HG03060 (cell line): Measurements from ENCODE around the gene ZBTB24.

Experiments
- ATAC-seq: cut with Tn5 transposase; IDR thresholded peaks from one replicate; pipeline ENCODE4 v1.9.1; 2021; ENCODE audit warnings: low read depth, moderate number of reproducible peaks; ENCODE audit not compliant: unreplicated experiment

Gene ZBTB24

DNA sequence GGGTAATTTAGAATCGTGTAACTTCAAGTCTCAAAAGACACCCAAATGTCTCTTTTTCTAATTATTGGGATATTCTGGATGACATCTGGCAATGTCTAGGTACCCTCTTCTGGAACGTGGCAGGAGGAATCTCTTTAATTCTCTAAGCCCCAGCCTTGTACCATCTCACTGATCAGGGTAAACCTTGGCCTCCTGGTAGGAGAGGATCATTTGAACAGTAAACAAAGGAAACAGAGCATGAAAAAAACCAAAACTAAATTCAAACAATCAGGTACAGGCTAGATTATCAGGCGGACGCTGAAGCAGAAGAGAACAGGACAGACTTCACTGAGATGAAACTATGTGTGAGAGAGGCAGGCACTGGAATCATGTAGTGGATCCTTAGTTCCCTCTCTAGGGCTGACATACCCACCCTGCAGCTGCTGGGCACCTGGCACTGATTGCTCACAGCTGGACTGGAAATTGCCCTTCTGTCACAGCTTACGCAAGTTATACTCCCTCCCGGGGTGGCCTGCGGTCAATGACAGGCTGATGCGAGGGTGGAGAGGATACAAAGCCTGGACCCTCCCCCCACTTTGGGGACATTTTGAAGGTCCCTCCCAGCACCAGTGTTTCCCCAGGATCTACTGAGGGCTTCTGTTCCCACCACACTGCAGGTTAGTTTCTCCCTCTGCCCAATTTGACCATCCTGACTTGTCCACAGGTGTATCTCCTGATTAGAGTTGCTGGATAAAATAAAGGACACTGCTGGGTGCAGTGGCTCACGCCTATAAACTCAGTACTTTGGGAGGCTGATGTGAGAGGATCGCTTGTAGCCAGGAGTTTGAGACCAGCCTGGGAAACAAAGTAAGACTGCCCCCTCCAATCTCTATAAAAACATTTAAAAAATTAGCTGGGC lies 20.6 kb upstream of the ZBTB24 start:
- ATAC-seq, result no peak

DNA sequence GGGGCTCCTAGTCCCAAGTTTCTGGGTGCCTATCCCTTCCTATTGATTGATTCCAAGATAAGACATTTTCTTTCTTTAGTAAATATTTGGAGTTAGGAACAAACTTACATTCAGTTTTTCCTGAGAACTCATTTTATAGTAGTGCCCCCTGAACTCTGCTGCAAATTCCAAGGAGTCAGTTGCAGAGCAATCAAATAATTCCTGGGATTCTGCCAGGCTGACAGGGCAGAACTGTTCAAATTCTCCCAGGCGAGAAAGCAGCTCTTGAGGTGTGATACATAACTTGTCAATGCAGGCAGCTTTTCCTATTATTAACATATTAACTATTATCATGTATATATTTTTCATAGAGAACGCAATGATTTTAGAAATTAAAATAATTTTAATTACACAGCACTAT lies 15.9 kb upstream of the ZBTB24 start:
- no peak for ATAC-seq

DNA sequence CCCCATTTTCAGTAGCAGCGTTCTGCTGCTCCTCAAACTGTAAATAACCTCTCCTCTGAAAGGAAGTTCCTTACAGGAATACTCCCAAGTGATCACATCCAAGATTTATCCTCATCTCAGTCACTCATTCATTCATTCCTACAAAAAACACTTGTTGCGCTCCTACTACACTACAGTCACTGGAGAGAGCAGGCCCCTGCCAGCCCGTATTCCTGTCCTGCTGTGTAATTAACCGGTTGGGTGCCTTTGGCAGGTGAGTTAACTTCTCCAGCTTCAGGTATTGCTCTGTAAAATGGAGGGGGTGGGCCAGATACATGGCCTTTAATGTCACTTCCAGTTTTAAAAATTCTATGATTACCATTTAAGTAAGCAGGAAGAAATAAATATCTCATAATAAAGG lies 15.0 kb upstream of the ZBTB24 start:
- no peak for ATAC-seq

DNA sequence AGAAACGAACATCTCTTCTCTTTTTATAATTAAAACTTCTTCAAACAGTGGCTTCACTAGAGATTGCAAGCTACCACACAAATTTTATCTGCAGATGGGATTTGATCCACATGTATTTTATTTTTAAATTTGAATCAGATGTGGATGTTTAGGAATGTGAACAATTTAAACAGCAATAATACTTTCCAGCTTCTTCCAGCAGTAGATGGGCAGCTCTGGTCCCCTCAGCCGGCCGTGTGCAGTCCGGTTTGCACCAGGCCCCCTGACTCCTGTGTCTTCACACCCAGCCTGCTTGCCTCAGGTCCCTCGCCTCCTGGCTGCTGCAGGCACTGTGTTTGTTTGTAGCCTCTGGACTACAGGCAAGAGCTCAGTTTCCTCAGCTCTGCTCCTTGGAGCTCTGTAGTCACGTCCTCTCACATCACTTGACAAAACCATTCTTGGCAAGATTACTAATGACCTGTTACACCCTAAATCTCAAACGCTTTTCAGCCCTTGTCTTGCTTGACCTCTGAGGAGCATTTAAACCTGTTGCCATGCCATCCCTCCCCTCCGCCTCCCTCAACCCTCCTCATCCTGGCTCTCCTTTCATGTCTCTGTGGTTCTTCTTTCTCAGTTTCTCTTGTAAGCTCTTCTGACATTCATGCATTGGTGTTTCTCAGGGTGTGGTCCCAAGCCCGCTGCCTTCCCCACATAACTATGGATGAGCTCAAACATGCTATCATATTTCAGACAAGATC lies 13.2 kb upstream of the ZBTB24 start:
- ATAC-seq, result no peak

DNA sequence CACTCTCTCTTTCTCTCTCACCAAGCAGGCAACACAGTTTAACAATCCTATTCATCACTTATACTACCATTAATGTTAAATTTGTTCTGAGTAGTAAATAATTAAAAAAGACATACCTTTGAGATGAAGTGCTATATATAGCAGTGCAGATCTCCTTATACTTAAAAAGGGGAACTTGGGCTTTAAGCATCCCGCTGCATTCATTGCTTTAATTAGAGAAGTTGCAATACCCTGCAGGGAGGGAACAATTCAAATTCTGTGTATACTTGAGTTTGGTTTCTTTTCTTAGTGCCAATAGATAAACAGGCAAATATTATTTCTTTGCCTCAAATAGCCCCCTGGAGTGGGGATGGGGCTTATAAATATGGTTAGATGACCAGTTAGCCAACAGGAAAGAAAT lies 10.8 kb upstream of the ZBTB24 start:
- ATAC-seq, result no peak

DNA sequence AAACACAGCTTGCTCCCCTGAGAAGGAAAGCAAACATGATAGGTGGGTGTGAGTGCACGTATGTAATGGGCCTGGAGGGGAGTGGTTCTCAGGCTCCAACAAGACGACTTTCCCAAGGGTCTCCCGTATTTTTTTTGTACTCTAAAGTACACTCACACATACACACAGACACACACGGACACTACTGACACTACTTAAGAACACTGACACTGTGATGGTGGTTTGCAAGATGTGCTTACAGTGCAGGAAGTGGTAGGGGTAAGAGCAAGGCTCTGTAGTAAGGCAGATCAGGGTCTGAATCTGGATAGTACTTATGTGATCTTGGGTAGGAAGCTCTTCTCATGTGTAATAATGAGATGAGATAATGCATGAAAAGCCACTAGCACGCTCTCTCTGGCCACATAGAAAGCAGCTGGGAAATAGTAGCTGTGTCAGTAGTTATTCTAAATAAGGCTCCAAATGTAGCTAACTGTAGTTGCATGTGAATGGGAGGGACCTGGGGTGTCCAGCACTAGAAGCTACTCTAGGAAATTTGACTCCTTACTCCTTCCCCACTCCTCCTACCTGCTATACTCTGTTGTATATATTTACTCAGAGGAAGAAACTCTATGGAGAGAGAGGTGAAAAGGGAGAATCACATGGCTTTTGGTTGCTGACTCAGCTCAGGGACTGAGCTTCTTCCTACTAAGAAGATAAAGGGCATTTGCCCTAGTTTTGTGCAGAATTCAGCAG lies 8.4 kb upstream of the ZBTB24 start:
- ATAC-seq, result no peak

DNA sequence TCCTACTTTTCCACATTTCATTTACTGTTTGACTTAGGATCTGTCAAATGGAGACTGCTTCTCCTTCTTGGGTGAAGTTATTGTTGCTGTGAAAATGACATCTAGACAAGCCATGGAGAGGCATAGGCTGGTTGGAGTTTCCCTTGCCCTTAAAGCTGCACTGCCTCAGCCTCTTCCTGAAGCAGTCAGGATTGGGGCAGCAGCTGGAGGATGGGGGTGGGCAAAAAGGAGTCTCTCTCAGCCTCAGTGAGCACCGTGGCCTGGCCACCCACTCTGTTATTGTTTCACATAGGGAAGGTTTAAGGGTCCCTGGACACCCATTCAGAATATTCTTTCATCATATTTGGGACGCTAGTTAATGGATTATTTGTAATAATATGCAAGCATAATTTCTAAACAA lies 7.7 kb upstream of the ZBTB24 start:
- ATAC-seq, result no peak

DNA sequence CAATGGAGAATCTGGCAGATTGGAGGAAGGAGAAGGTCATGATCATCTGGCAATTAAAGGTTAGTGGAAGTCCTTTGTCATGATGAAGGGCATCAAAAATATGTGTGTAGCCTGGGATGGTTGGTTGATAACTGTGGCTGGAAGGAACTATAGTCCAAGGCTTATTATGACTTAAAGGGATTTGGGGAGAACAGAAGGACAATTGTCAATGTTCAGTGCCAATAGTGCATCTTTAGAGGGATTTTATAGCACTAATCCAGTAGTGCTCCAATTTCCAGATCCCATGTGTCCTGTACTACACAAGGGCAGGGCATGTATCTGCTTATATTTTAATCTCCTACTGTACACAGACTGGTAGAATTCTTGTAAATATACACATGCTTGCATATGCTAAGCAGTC lies 5.0 kb upstream of the ZBTB24 start:
- no peak for ATAC-seq

DNA sequence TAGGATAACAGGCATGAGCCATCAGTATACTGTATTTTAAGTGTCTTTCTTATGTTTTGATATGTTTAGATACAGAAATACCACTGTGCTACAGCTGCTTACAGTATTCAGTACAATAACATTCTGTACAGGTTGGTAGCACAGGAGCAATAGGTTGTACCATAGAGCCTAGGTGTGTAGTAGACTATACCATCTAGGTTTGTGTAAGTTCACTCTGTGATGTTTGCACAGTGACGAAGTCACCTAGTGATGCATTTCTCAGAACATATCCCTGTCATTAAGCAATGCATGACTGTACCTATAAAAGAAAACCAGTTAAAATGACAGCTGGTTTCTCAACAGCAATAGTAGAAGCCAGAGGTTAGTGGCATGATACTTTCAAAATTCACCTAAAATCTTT lies 3.0 kb upstream of the ZBTB24 start:
- ATAC-seq, result no peak

DNA sequence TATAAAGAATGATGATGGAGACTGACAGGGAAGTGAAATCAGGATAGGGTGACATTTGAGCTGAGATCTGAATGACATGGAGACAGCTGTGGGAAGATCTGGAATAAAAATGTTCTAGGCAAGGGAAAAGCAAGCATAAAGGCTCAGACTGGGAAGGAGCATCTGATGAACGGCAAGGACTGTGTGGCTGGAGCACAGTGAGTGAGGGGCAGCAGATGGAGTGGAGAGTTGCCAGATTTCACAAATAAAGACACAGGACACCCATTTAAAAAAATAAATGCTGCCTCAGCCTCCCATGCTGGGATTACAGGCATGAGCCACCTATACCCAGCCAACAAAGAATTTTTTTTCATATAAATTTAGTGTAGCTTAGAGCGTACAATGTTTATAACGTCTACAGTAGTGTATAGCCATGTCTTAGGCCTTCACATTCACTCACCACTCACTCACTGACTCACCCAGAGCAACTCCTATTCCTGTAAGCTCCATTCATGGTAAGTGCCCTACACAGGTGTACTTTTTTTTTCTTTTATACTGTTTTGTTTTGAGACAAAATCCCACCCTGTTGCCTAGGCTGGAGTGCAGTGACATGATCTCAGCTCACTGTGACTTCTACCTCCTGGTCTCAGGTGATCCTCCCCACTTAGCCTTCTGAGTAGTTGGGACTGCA lies 2.4 kb upstream of the ZBTB24 start:
- no peak for ATAC-seq

DNA sequence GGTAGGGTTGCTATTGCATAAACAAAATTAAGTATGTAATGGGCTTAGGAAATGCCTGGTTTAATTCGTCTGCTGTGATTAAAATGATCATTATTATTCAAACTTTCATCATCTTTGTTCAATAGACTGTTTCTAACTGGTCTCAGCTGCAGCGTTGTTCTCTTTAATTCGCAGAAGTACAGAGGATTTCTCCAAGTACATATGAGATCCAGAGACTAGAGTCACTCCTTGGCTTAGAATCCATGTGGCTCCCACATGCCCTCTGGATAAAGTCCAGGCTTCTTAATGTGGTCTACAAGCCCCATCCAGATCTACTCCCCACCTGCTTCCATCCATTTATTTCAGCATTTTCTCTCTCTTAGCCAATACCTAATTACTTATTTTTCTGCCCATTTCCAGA lies 1.1 kb upstream of the ZBTB24 start:
- ATAC-seq, result no peak

DNA sequence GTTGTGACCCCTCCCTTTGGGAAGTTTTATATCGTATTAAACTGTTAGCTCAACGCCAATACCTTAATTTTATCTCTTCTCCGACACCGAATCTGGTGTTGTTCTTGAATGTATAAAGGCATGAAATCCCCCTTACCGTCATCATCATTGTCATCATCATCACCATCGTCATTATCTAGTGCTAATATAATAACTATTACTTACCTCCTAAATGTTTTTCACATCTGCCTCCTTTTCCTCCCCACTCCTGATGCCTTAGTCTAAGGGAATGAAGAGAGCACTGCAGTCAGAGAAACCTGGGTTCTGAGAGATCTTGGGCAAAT lies 677 bp upstream of the ZBTB24 start:
- ATAC-seq, result no peak

DNA sequence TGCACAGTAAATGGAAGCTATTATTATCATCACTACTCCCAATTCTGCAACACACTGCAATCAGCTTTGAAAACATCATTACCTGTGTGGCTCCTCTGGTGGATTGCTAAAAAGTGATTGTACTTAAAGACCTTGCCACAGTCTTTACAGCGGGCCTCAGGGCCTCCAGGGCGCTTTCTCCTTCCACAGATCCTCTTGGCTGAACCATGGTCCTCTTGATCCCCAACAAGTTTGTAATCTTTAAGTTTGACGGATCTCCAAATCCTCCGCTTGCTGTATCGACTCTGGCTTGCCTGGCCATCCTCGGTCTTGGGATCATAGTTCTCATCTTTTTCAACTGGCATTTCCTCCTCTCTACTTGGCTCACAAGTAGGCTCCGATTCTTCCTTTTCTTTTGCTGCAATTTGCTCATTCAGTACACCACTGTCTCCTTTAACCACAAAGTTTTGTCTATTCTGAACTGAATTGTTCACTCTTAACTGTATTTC lies 2.0 kb downstream of the ZBTB24 start:
- no peak for ATAC-seq

DNA sequence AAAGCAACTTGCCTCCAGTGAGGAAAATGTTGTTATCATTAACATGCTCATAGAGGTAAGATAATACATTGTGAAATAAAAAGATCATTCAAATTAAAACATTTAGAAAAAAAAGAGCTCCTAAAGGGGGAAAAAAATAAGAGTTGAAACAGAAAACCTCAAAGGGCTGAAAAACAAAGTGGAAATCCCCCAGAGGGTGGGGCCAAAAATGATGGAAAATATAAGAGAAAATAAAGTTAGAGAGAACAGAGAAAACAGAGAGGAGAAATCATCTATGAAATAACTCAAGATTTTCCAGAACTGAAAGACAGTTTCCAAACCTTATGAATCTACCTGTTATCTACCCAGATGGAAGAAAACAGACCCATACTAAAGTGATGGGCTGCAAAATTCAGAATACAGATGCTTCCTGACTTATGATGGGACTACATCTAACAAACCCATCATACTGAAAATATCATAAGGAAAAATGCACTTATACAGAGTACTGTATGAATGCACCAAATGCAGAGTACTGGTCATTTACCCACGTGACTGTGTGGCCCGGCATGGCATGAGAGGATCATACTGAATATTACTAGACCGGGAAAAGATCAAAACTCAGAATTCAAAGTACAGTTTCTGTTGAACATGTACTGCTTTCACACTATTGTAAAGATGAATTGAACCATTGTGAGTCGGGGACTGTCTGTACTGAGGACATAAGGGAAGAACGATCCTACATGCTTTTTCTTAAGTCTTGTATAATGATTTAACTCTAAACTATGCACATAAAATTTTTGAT lies 4.0 kb downstream of the ZBTB24 start:
- ATAC-seq, result no peak

DNA sequence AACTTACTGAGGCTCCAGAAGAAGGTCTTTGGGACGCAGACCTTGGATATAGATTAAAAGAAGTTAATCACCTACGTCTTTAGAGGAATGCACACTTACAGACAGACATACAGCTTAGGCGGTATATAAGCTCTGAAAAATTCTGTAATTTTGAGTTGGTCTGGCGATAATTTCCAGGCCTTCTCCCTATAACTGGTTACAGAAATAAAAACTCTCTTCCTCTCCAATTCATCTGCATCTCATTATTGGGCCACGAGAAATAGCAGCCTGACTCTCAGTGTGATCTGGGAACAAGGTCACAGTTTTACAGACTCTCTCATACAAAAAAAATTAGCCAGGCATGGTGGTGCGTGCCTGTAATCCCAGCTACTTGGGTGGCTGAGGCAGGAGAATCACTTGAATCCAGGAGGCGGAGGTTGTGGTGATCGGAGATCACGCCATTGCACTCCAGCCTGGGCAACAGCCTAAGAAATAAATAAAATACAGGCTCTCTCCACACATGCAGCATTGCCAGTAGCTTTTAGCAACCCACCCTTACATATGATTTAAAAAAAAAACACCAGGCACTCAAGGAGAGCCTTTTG lies 4.7 kb downstream of the ZBTB24 start:
- ATAC-seq, result no peak

DNA sequence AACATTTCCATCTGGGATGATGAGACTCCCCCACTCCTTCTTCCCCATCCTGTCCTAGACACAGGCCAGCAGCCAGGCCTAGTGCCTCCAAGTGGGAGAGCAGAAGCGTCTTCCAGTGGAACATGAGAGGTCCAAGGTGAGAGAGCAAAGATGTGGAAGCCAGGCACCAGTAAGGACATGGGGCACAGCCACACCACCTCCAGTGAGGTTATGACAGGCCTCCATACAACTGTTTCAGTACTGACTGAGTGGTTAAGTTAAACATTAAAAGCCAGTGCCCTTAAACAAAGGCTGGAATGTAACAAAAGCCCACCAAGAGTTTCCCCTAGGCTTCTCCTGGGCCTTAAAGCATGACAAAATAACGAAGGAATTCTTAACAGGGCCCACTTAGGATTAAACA lies 5.3 kb downstream of the ZBTB24 start:
- peak; percentile 43 for ATAC-seq

DNA sequence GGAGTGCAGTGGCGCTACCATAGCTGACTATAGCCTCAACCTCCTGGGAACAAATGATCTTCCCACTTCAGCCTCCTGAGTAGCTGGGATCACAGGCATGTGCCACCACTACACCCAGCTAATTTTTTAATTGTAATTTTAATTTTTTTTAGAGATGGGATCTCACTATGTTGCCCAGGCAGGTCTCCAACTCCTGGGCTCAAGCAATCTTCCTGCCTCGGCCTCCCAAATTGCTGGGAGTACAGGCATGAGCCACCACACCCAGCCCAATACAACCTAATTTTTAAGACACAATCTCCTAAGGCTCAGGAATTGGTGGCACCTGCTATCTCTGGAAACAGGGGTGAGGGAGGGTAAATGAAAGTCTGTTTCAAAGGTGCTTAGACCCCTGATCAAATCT lies 5.8 kb downstream of the ZBTB24 start:
- ATAC-seq, result no peak

DNA sequence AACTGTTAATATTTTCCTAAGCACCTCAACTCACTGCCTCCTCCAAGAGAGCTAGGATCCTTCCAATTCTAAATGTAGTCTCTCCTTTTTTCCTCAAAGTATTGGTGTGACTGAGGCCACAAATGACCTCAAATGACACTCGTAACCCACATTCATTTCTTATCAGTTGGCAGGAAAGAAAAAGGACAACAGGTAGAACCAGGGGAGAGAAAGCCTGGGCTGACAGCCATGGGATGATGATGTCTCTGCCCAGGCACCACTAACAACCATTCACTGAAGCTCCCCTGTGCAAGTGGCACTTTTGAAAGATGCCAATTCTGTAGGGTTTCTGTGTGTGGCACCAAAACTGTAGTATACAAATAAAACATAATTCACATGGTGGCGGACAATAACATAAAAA lies 7.4 kb downstream of the ZBTB24 start:
- no peak for ATAC-seq

DNA sequence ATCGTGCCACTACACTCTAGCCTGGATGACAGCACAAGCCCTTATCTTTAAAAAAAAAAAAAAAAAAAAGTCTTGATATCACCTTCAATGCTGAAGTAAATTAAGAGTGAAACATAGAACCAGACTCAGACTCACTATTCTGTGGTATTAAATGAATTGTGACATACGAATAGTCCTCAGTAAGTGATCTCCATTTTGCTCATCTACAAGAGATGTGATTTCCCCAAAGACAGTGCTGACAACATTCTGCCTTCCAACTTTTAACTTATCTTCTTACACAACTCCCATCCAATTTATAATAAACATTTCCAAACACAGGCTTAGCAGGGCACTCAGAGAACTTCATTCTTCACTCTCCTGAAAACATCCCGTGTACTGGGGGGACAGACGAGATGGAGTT lies 8.0 kb downstream of the ZBTB24 start:
- ATAC-seq, result no peak

DNA sequence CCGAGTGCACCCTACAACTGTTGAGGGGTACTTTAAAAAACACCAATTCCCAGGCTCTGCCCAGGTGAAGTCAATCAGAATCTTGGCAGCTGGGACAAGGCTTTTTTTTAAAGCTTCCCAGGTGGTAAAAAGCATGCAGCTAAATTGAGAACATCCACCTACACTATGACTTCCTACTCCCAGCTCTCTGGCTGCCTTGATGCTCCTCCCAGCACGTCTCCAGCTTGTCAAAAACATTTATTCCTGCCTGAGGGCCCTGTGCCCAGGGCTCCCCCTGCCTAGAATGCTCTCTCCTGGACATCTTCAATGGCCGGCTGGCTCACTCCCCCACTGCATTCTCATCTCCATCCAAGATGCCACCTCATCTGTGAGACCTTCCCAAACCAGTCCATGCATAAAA lies 9.9 kb downstream of the ZBTB24 start:
- no peak for ATAC-seq
